ENCODE results near the gene SYP. TPM values are rescaled to one million over a fixed set of nuclear protein-coding genes. Genes with fewer than 3 reads are reported as not detected.
"Not testable (repeated sequence)": the region's sequence is repeated elsewhere in the genome, so short reads cannot be mapped to it uniquely, and the experiment has no call there.

Gene SYP
- total RNA-seq, 1 donor from 2014 or later = 0.17 TPM

DNA sequence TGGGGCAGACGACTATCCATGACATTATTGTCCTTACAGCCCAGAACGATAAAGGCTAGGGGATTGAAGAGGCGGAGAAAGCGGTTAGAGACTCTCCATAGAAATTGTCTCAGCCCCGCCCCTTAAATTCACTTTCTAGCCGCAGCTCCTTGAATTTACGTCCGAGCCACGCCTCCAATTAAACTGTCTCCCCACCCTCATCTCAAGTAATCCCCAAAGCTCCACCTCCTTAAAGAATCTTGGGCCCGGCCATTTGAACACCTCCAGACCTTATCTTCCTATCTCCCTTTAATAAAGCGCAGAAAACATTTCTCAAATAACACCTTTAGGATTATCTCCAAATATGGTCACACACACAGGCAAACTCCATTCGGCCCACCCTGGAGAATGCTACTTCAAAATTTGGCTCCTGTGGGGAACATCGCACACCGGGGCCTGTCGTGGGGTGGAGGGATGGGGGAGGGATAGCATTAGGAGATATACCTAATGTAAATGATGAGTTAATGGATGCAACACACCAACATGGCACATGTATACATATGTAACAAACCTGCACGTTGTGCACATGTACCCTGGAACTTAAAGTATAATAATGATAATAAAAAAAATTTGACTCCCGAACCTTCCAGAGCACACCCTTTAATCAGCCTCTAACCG is 44.6 kb downstream of the SYP start:
- TF ChIP-seq CTCF (conservative IDR thresholded peaks at IDR 0.05; ENCODE audit: low read depth, low read length) = no peak
- peak; percentile 19 for DNase-seq (ENCODE audit: low read depth)

GRCh38 chrX:49153467-49153866 is 46.5 kb downstream of the SYP start:
- no peak for DNase-seq (ENCODE audit: low read depth)
- no peak for TF ChIP-seq CTCF (conservative IDR thresholded peaks at IDR 0.05; ENCODE audit: low read depth, low read length)
- H3K4me3 ChIP-seq (ENCODE audit: low read depth, low read length) = no peak overlapping the region

More for the DNA sequence above, 44.6 kb downstream of the SYP start:
- H3K4me3 ChIP-seq (ENCODE audit: low read depth, low read length) = peak overlapping the region; percentile 58

DNA sequence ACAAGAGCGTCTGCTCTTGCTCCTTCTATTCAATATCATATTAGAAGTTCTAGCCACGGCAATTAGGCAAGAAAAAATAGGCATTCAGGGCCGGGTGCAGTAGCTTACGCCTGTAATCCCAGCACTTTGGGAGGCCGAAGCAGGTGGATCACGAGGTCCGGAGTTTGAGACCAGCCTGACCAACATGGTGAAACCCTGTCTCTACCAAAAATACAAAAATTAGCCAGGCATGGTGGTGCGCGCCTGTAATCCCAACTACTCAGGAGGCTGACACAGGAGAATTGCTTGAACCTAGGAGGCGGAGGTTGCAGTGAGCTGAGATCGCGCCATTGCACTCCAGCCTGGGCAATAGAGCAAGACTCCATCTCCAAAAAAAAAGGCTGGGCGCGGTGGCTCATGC is 50.7 kb downstream of the SYP start:
- not testable (repeated sequence) for DNase-seq (ENCODE audit: low read depth); H3K4me3 ChIP-seq (ENCODE audit: low read depth, low read length)

GRCh38 chrX:49148390-49149100 is 51.4 kb downstream of the SYP start:
- DNase-seq (ENCODE audit: low read depth) = not testable (repeated sequence)

DNA sequence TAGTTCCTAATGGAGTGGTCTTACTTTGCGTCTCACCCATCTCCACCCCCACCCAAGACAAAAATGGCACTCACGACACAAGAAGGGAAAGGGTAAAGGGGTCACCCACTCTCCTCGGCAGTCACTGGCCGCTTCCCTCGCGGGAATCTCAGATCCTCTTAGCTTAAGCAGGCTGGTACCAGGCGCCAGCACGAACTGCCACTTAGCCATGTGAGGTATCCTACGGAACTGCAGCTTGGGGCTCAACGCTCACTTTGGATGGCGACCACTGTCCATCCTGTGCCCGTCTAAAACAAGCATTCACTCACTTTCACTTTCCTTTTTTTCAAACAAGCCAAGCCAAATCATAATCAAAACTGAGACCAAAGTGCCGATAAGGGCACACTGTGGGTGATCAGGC is 52.1 kb downstream of the SYP start:
- H3K4me3 ChIP-seq (ENCODE audit: low read depth, low read length) = no peak overlapping the region
- no peak for DNase-seq (ENCODE audit: low read depth)
- TF ChIP-seq CTCF (conservative IDR thresholded peaks at IDR 0.05; ENCODE audit: low read depth, low read length) = no peak

More at GRCh38 chrX:49148390-49149100, 51.4 kb downstream of the SYP start:
- not testable (repeated sequence) for H3K4me3 ChIP-seq (ENCODE audit: low read depth, low read length)

GRCh38 chrX:49147282-49147681 is 52.7 kb downstream of the SYP start:
- TF ChIP-seq CTCF (conservative IDR thresholded peaks at IDR 0.05; ENCODE audit: low read depth, low read length) = no peak
- H3K4me3 ChIP-seq (ENCODE audit: low read depth, low read length) = no peak overlapping the region
- DNase-seq (ENCODE audit: low read depth) = no peak

DNA sequence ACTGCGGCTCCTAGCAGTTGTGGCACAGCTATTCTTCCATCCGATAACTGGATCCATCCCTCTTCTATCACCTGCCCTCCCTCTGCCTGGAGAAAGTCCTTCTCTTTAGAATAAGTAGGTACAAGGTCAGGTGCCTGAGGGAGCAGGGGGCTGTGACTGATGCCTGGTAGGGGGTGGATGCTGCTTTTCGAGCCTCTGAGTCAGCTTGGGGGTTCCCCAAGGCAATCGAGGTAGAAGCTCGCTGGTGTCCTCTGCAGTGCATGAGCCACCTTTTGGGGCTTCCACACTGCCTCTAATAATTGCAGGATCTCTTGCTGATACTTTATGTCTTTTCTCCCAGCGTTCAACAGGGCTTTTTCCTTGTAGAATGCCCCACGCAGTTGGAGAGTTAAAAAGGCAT is 56.8 kb downstream of the SYP start:
- not testable (repeated sequence) for DNase-seq (ENCODE audit: low read depth); H3K4me3 ChIP-seq (ENCODE audit: low read depth, low read length)

DNA sequence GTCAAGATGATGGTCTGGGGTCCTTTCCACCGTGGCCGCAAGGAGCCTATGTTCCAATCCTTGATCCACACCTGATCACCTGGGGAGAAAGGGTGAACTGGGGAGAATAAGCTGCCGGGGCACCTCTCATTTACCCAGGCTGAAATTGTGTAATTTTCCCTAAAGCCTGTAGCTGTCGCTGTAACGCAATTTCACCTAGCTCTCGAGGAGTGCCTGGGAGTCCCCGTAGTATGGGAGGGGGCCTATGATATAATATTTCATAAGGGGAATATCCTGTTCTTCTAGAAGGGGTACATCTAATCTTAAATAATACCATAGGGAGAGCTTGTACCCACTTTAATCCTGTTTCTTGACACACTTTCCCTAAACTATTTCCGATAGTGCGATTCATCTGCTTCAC is 57.7 kb downstream of the SYP start:
- H3K4me3 ChIP-seq (ENCODE audit: low read depth, low read length); DNase-seq (ENCODE audit: low read depth): not testable (repeated sequence)
- peak; percentile 31 for TF ChIP-seq CTCF (conservative IDR thresholded peaks at IDR 0.05; ENCODE audit: low read depth, low read length)

Measured in epithelial cell of proximal tubule (primary cell).